ENCODE measurements around the gene SPOCK1.

Gene SPOCK1

GRCh38 chr5:137167187-137167586, 331.9 kb downstream of the SPOCK1 start:
- in situ Hi-C loops (cut with MboI; ENCODE audit: low sequenced_read_pairs) = no loop called here

GRCh38 chr5:137164961-137165360, 334.2 kb downstream of the SPOCK1 start:
- in situ Hi-C loops (cut with MboI; ENCODE audit: low sequenced_read_pairs) = no loop called here

GRCh38 chr5:137164536-137164935, 334.6 kb downstream of the SPOCK1 start:
- in situ Hi-C loops (cut with MboI; ENCODE audit: low sequenced_read_pairs) = no loop called here

DNA sequence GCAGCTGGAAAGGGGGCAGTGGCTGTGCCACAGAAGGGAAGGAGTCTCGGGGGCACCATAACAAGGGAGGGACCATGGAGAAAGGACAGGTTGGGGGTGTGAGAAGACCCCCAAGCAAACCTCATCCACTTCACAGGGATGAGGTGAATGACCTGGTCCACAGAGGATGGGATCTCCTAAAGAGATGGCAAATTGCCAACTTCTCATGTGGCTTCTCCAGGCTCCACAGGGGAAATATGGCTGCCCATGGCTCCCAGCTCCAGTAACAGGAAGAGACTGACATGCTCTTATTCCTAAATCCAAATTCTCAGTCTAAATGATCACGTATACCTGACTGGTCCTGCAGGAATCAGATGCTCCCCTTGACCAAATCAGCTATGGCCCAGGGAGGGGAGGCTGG, 340.4 kb downstream of the SPOCK1 start:
- in situ Hi-C loops (cut with MboI; ENCODE audit: low sequenced_read_pairs) = no loop called here

DNA sequence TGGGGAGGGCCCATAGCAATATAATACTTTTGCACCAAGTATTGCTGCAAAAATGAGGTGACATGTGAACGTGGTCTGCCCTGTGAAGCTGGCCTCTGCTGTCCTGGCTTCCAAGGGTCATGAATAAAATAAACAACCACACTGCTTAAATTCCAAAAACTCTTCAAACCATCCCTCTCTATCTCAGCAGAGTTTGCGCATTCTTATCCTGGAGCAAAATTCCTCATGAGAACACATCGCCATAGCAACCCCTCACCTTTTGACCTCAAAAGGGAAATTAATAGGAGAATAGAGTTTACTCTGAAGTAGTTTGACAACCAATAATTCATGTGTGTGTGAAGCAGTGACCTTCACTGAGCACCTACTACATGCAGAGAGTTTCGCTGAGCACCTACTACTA, 342.9 kb downstream of the SPOCK1 start:
- in situ Hi-C loops (cut with MboI; ENCODE audit: low sequenced_read_pairs) = no loop called here

- in situ Hi-C loops (cut with MboI; ENCODE audit: low sequenced_read_pairs) = no loop called here
Observed at GRCh38 chr5:137155261-137156000, 343.7 kb downstream of the SPOCK1 start.

GRCh38 chr5:137152616-137153015, 346.5 kb downstream of the SPOCK1 start:
- in situ Hi-C loops (cut with MboI; ENCODE audit: low sequenced_read_pairs) = no loop called here

DNA sequence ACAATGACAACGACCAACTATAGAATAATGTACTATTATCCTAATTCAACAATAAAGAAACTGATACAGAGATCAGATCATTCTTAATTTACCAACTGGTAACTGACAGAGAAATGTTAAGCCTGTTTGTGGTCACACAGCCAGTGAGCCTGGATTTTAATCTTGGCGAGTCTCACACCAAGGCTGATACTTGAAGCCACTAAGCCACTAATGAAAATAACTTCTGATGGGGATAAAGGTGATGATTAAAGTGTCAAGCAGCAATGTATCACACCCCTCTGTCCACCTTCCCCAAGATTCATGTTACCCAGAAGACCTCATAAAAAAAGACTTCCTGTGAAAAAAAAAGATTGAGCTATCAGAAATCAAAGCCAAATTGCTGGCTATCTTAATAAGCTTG, 350.5 kb downstream of the SPOCK1 start:
- in situ Hi-C loops (cut with MboI; ENCODE audit: low sequenced_read_pairs) = no loop called here

GRCh38 chr5:137148159-137148558, 351.0 kb downstream of the SPOCK1 start:
- in situ Hi-C loops (cut with MboI; ENCODE audit: low sequenced_read_pairs) = no loop called here

- in situ Hi-C loops (cut with MboI; ENCODE audit: low sequenced_read_pairs) = no loop called here
Observed at GRCh38 chr5:137147346-137147745, 351.8 kb downstream of the SPOCK1 start.

DNA sequence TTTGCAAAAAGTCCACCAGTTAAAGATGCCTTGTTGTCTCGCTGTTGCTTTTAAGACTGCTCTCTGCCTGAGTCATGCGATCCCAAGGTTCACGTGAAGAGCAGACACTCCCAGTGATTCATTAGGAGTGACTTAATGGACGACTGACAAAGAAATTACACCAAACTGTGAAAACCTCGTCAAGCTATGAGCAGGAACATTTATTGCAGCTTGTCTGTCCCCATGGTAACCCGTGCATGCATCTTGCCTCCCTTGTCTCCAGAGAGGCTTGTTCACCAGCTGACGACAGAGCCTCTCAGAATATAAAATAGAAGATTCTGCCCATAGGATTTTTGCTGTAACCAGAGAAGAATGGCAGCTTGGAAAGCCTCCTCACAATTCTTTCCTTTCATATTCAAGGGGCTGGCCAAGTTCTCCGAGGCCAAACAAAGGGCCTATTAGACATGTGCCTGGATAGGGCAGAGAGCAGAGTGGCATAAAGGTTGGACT, 352.7 kb downstream of the SPOCK1 start:
- in situ Hi-C loops (cut with MboI; ENCODE audit: low sequenced_read_pairs) = no loop called here

DNA sequence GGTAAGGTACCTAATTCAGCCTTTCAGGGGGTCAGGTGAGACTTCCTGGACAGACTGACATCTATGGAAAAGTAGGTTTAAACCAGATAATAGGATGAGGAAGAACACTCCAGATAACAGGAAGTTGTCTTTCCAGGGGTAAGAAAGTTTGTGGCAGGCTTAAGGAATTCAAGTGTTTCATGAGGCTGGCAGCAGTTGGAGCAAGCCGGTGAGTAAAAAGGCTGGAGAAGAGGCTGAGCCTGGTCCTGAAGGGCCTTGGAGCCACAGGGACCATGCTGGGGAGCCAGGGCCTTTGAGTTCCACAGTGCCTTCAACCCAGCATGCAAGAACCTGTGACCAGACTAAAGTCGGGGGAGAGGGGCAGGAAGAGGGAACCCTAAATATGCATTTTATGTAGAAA, 353.4 kb downstream of the SPOCK1 start:
- in situ Hi-C loops (cut with MboI; ENCODE audit: low sequenced_read_pairs) = no loop called here

DNA sequence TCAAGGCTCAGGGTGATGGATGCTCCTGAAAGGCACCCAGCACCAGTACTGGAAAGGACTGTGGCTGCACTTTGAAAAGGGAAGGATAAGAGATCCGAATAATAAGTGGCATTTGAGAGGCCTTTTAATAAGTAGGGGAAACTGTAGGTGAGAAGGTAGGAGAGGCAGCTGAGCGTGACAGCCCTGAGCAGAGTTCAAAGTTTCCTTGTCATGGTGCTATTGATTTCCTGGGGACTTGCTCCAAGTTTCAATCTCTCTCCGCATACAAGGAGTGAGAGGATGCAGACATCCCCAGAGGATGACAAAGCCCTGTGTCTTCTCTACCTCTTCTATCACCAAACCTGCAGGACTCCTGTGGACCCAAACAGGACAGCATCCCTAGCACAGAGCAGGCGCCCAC, 354.5 kb downstream of the SPOCK1 start:
- in situ Hi-C loops (cut with MboI; ENCODE audit: low sequenced_read_pairs) = no loop called here

GRCh38 chr5:137142764-137143605, 356.1 kb downstream of the SPOCK1 start:
- in situ Hi-C loops (cut with MboI; ENCODE audit: low sequenced_read_pairs) = no loop called here

GRCh38 chr5:137142346-137142745, 356.8 kb downstream of the SPOCK1 start:
- in situ Hi-C loops (cut with MboI; ENCODE audit: low sequenced_read_pairs) = no loop called here

- in situ Hi-C loops (cut with MboI; ENCODE audit: low sequenced_read_pairs) = no loop called here
Observed at GRCh38 chr5:137141779-137142178, 357.3 kb downstream of the SPOCK1 start.

DNA sequence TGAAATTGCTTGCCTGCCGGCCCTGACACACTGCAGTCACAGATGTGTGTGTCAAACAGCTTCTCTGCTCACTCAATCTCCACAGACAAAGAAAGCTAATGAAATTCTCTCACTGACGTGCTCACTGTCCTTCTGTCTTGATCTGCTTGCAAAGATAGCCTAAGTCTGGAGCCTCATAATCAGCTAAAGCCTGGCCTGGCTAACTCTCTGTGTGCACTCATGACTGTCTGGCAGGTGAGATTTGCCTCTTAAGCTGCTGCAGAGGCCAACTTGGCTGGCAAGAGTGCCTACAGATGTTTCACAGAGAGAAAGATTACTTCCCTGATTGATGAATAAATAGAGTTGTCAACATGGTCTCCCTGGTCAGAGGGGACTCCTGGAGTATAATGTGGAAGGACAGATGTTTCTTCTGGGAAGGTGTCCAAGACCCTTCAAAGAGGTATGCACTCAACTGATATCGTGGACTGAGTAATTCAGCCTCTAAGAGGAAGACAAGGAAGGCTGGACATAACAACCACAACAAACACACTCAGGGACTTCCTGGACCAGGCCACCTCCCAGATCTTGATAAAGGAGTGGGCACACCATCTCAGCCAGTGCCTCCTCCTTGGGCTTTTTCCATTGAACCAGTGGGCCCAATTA, 362.0 kb downstream of the SPOCK1 start:
- in situ Hi-C loops (cut with MboI; ENCODE audit: low sequenced_read_pairs) = no loop called here

- in situ Hi-C loops (cut with MboI; ENCODE audit: low sequenced_read_pairs) = no loop called here
Observed at GRCh38 chr5:137134920-137135532, 364.1 kb downstream of the SPOCK1 start.

GRCh38 chr5:137129886-137130680, 369.0 kb downstream of the SPOCK1 start:
- in situ Hi-C loops (cut with MboI; ENCODE audit: low sequenced_read_pairs) = no loop called here

DNA sequence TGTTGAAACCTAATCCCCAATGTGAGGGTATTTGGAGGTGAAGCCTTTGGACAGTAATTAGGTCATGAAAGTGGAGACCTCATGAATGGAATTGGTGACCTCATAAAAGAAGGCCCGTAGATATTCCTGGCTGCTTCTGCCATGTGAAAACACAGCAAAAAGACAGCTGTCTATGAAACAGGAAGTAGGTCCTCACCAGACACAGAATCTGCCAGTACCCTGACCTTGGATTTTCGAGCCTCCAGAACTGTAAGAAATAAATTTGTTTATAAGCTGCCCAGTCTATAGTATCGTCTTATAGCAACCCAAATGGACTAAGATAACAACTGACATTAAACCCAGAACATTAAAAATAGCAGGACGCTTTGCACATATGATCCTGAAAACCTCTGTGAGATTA, 371.1 kb downstream of the SPOCK1 start:
- in situ Hi-C loops (cut with MboI; ENCODE audit: low sequenced_read_pairs) = no loop called here

All from HL-60/S4 treated with retinoic acid at 250 ng/mL for 4 days and 3 days (cell line).